HEK293T (cell line): Measurements from ENCODE around the gene CLDN24.

ENCODE experiments used
- ELF4 ChIP-seq: fragments of 450-650 bp; IDR thresholded peaks from 2 replicates; pipeline ENCODE4 v1.6.1; 2017; ENCODE audit warnings: antibody characterized with exemption
- HDGF ChIP-seq: fragments of 450-650 bp; IDR thresholded peaks from 2 replicates; pipeline ENCODE4 v1.6.1; 2017; ENCODE audit warnings: antibody characterized with exemption, borderline replicate concordance
- L3MBTL2 ChIP-seq: fragments of 450-650 bp; conservative IDR thresholded peaks from 2 replicates; pipeline ENCODE4 v1.6.1; 2016; ENCODE audit warnings: mild to moderate bottlenecking

DNA sequence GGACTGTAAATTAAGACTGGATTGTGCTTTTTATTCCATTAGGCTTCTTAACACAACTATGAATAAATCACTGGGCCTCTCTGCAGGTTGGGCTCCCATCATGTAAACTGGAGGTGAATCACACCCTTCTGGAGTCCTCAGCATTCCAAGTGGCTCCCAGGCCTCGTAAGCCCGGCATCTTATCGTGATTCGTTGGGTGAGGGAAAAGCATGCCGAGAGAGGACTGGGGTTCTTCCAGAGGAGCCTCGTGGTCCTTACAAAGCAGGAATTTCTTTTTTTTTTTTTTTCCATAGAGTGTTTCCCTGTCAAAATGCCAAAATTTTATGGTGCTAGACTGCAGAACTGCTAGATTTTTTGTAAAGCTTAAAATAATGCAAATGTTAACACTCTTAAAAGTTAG lies 22.2 kb downstream of the CLDN24 start:
- TF ChIP-seq L3MBTL2: no peak
- TF ChIP-seq ELF4: no peak
- no peak for TF ChIP-seq HDGF
